ENCODE data around the gene INSYN2B.

DNA sequence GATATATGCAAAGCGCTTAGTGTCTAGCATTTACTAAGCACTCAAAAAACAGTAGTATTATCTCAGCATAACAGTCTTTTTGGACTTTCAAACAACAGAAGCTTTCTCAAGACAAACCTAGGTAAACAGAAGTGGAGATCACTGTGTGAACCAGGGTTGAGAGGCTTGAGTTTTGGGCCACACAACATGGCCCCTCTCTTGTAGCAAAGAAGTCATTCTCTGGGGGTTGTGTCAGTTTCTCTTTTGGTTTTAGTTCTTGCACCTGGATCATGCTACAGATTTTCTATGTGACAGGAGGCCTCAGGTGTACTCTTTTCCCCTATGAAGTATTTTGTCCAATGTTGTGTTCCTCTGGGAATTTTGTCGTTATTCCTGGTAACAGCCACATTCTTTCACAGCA is 30.0 kb downstream of the INSYN2B start:
- TF ChIP-seq, protein P1, sequence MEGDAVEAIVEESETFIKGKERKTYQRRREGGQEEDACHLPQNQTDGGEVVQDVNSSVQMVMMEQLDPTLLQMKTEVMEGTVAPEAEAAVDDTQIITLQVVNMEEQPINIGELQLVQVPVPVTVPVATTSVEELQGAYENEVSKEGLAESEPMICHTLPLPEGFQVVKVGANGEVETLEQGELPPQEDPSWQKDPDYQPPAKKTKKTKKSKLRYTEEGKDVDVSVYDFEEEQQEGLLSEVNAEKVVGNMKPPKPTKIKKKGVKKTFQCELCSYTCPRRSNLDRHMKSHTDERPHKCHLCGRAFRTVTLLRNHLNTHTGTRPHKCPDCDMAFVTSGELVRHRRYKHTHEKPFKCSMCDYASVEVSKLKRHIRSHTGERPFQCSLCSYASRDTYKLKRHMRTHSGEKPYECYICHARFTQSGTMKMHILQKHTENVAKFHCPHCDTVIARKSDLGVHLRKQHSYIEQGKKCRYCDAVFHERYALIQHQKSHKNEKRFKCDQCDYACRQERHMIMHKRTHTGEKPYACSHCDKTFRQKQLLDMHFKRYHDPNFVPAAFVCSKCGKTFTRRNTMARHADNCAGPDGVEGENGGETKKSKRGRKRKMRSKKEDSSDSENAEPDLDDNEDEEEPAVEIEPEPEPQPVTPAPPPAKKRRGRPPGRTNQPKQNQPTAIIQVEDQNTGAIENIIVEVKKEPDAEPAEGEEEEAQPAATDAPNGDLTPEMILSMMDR (conservative IDR thresholded peaks at IDR 0.05; ENCODE audit: low read depth, low read length): no peak
- TF ChIP-seq EZH2 (IDR thresholded peaks at IDR 0.05; ENCODE audit: borderline replicate concordance, low read depth, low read length, poor library complexity, severe bottlenecking): no peak

Data from A673 (cell line).